Body of pancreas (tissue), 4 donors: Measurements from ENCODE around the gene GTF2A2.

Source experiments
- CTCF ChIP-seq, 7 experiments: fragments of 450-650 bp in 4 of 7; fragments of 200-600 bp in 3 of 7; sonication (generic) in 3 of 7; IDR thresholded peaks; one replicate each; pipeline ENCODE4 v1.5.1; 2016 to 2019; ENCODE audit warnings: antibody characterized with exemption in 7 of 7
- POLR2A ChIP-seq, 3 donors: fragments of 450-650 bp; IDR thresholded peaks; one replicate each; pipeline ENCODE4 v1.6.1; 2016; ENCODE audit warnings: antibody characterized with exemption in 3 of 3, mild to moderate bottlenecking in 2 of 3

- no peak for TF ChIP-seq CTCF (IDR thresholded peaks at IDR 0.05)
- no peak for TF ChIP-seq POLR2A (IDR thresholded peaks at IDR 0.05)
Observed at GRCh38 chr15:59678172-59678571, 20.9 kb upstream of the GTF2A2 start.
